SK-N-MC (cell line): Measurements from ENCODE around the gene CTRB2.

Experiments
- DNase-seq: peaks from one replicate; pipeline ENCODE4 v3.0.0-alpha.2; 2011; ENCODE audit warnings: low read depth, low spot score
- H3K27ac ChIP-seq: fragments of 200-600 bp; sonication (generic); 2 replicates; pipeline ENCODE4 v1.5.1; 2016; ENCODE audit warnings: mixed run types
- H3K36me3 ChIP-seq: fragments of 200-600 bp; sonication (generic); 2 replicates; pipeline ENCODE4 v1.6.1; 2017; ENCODE audit warnings: antibody characterized with exemption, low read length, mixed read lengths; ENCODE audit not compliant: insufficient read depth
- H3K4me3 ChIP-seq: fragments of 200-600 bp; sonication (generic); 2 replicates; pipeline ENCODE4 v1.5.1; 2016
- H3K9ac ChIP-seq: fragments of 200-600 bp; sonication (generic); 2 replicates; pipeline ENCODE4 v1.8.0; 2017; ENCODE audit warnings: mixed run types, mixed read lengths; ENCODE audit not compliant: insufficient read length
- H3K9me3 ChIP-seq: fragments of 200-600 bp; sonication (generic); 2 replicates; pipeline ENCODE4 v1.6.1; 2017; ENCODE audit warnings: low read depth, mild to moderate bottlenecking, antibody characterized with exemption, low read length, moderate library complexity, mixed read lengths
- EZH2 ChIP-seq: fragments of 200-600 bp; sonication (generic); IDR thresholded peaks from one replicate; pipeline ENCODE4 v1.6.1; 2017; ENCODE audit warnings: antibody characterized with exemption
- FOXP2 ChIP-seq: optimal IDR thresholded peaks from 2 replicates; pipeline ENCODE3; 2011; ENCODE audit warnings: mild to moderate bottlenecking, moderate library complexity; ENCODE audit not compliant: insufficient read depth; ENCODE audit errors: extremely low read length, control extremely low read depth
- POLR2AphosphoS5 ChIP-seq: IDR thresholded peaks from 2 replicates; pipeline ENCODE4 v1.6.1; 2012; ENCODE audit warnings: mild to moderate bottlenecking, low read depth, low read length, borderline replicate concordance

The CTRB2 gene

DNA sequence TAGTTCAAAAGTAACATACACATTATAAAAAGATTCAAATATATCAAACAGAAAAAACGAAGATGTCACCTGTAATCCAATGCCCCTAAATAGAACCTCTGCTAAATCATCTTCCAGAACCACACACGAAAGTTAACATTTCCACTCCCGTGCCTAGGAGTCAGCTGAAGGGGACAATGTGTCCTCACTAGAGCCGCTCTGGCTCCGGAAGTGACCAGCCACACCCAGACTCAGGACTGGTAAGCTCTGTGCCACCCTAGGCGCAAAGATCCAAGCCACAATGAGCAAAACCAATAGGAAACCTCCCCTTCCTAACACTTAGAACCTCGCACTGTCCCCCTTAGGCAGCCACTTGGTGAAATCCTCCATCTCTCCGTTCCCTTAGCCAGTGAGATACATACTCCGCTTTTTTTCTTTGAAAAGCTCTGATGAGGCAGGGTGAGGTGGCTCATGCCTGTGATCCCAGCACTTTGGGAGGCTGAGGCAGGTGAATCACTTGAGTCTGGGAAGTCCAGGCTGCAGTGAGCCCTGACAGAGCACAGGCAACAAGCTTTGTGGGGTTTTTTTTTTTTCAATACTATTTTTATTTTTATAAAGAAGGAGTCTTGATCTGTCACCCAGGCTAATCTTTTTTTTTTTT is 23.6 kb upstream of the CTRB2 start:
- H3K4me3 ChIP-seq, result no peak overlapping the region
- TF ChIP-seq POLR2AphosphoS5 (no peak), FOXP2 (no peak), EZH2 (no peak)
- no peak overlapping the region for H3K9ac ChIP-seq
- H3K9me3 ChIP-seq, result no peaks in the 10 kb centered on the region
- H3K36me3 ChIP-seq, result no peaks in the 10 kb centered on the region
- H3K27ac ChIP-seq, result no peak overlapping the region
- no peak for DNase-seq

DNA sequence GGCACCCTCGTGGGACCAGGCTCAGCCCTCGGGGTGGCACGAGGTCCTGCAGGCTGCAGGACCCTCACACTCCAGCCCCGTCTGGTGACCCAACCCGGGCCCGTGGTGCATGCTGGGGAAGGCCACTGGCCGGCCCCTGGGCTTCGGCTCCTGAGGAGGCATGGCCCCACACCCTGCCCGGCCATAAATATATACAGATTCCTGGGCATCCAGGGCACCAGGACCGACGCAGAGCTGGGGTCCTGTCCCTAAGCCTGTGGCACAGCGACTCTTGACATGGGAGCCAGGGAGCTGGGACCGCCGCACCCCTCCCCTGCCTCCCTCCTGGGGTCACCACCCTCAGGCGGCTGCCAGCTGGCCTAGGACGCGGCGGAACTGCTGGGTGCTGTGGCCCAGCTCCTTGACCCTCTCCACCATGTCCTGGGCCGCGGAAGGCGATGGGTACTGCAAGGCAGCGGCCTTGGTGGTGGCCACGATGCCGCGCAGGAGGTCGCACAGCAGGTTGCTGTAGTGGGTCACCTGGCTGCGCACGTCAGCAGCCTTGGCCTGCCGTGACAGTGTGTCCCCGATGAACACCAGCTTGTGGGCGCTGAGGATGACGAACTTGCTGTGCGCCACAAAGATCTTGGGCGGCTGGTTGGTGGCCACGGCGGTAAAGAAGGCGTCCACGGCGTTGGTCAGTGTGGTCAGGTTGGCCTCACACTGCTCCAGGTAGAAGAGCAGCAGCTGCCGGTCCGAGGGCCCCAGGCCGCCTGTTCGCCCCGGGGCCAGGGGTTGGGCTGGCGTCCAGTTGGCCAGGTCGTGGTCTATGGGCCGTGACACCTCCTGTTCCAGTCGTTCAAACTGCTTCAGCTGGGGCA is 22.4 kb upstream of the CTRB2 start:
- Histone ChIP-seq H3K9me3 (no peaks in the 10 kb centered on the region), H3K4me3 (no peak overlapping the region), H3K9ac (no peak overlapping the region), H3K36me3 (no peaks in the 10 kb centered on the region), H3K27ac (no peak overlapping the region)
- no peak for DNase-seq
- TF ChIP-seq EZH2 (no peak), FOXP2 (no peak), POLR2AphosphoS5 (no peak)

DNA sequence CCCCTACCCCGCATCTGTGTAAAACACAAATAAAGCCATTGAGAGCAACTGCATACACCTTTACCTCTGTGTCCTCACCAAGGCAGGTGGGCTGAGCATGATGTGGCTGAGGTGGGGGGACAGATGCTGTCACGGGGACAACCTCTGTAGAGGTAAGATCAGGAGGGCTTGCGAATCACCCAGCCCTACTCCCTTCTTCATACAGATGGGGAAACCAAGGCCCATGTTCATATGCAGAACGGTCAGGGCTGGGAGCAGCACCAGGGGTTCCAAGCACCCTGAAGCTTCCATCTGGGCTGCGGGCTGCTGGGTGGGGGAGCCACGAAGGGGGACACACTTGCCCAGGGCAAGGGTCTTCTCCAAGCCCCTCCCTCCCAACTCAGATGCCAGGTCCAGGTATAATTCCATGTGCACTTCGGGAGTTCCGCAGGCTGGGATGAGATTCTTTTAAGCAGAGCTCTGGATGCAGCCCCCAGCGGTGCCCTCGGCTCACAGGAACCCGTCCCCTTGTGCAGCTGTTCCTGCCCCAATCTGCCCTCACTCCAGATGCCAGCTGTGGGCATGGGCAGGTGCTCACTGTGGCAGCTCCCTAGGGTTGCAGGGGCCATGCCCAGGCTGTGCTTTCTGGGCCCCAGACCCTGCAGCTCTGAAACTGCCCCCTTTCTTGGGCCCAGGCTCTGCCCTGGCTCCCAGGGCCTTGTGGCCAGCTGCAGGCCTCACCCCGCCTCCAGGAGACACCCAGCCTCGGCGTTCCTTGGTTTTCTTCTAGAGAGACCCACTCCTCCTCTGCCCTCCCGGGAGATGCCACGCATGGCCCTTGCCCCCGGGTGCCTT is 21.4 kb upstream of the CTRB2 start:
- Histone ChIP-seq H3K27ac (no peak overlapping the region), H3K9me3 (no peaks in the 10 kb centered on the region), H3K36me3 (no peaks in the 10 kb centered on the region), H3K9ac (no peak overlapping the region), H3K4me3 (no peak overlapping the region)
- TF ChIP-seq POLR2AphosphoS5, result no peak
- TF ChIP-seq EZH2, result no peak
- no peak for TF ChIP-seq FOXP2
- no peak for DNase-seq

GRCh38 chr16:75227361-75228142 is 20.6 kb upstream of the CTRB2 start:
- Histone ChIP-seq H3K36me3 (no peaks in the 10 kb centered on the region), H3K4me3 (no peak overlapping the region), H3K27ac (no peak overlapping the region), H3K9me3 (no peaks in the 10 kb centered on the region), H3K9ac (no peak overlapping the region)
- no peak for DNase-seq
- no peak for TF ChIP-seq FOXP2

DNA sequence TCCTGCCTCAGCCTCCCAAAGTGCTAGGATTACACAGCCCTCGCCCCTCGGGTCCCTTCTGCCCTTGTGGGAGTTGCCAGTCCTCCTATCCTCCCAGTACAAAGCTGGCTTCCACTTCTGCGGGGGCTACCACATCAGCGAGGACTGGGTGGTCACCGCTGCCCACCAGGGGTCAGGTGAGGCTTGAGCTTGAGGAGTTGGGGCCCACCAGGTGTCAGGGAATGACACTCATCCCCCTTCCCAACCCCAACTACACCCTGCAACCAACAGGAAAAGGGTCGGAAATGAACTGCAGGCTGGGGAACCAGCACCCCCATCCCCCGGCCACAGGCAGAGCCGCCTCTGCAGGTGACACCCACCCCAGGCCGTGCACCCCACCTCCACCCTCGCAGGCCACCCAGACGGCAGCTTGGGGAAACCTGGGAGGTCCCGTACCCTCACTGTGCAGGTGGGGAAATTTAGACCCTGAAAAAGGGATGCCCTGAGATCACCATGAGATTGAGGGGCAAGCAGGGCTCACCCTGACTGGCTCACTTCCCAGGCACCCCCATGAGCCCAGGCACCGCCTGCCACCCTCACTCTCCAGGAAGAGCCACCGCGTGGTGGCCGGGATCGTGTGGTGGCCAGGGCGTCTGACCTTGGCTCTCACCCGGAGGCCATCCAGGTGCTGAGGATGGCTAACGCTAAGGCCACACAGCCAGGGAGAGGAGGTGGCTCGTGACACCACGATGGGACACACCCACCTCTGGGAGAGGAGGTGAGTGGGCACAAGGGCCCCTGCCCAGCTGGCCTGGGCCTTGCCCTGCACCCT is 19.8 kb upstream of the CTRB2 start:
- no peaks in the 10 kb centered on the region for H3K9me3 ChIP-seq
- no peak overlapping the region for H3K9ac ChIP-seq
- H3K36me3 ChIP-seq, result no peaks in the 10 kb centered on the region
- H3K27ac ChIP-seq, result no peak overlapping the region
- no peak overlapping the region for H3K4me3 ChIP-seq
- no peak for TF ChIP-seq POLR2AphosphoS5
- TF ChIP-seq FOXP2, result no peak
- no peak for TF ChIP-seq EZH2
- DNase-seq, result no peak

- Histone ChIP-seq H3K4me3 (no peak overlapping the region), H3K36me3 (no peaks in the 10 kb centered on the region), H3K9me3 (no peaks in the 10 kb centered on the region), H3K9ac (no peak overlapping the region), H3K27ac (no peak overlapping the region)
- no peak for DNase-seq
- TF ChIP-seq POLR2AphosphoS5 (no peak), FOXP2 (no peak), EZH2 (no peak)
These were observed 18.9 kb upstream of the CTRB2 start for GRCh38 chr16:75225678-75226515.
